Heart right ventricle (tissue), 16 donors: ENCODE results near the gene SLX4IP. TPM values are rescaled to one million over a fixed set of nuclear protein-coding genes. Genes with fewer than 3 reads are reported as not detected.

Source experiments
- ATAC-seq, 8 donors: fragments of 200-7000 bp; cut with Tn5 transposase; one replicate each; pipeline ENCODE4 v1.9.1; 2020; ENCODE audit warnings: mild to moderate bottlenecking in 8 of 8, moderate library complexity in 8 of 8, moderate number of reproducible peaks in 1 of 8
- DNase-seq, 2 donors: peaks; one replicate each; pipeline ENCODE4 v3.0.0-alpha.2; 2020
- H3K27ac ChIP-seq, 10 donors: fragments of 200-600 bp; sonication (generic) in 2 of 10; one replicate each; pipeline versions ENCODE4 v1.5.0 to v1.8.0; 2020 to 2022; ENCODE audit warnings: mild to moderate bottlenecking in 3 of 10
- H3K27me3 ChIP-seq, 7 donors: fragments of 200-600 bp; one replicate each; pipeline ENCODE4 v1.8.0; 2021 to 2022; ENCODE audit warnings: mild to moderate bottlenecking in 2 of 7
- H3K36me3 ChIP-seq, 9 donors: fragments of 200-600 bp; sonication (generic) in 1 of 9; one replicate each; pipeline versions ENCODE4 v1.5.0 to v1.8.0; 2020 to 2022; ENCODE audit warnings: mild to moderate bottlenecking in 2 of 9
- H3K4me1 ChIP-seq, 9 donors: fragments of 200-600 bp; sonication (generic) in 1 of 9; one replicate each; pipeline versions ENCODE4 v1.5.0 to v1.8.0; 2020 to 2022; ENCODE audit warnings: mild to moderate bottlenecking in 4 of 9
- H3K4me3 ChIP-seq, 10 donors: fragments of 200-600 bp; sonication (generic) in 2 of 10; one replicate each; pipeline versions ENCODE4 v1.5.0 to v1.8.0; 2020 to 2022; ENCODE audit warnings: mild to moderate bottlenecking in 7 of 10, moderate library complexity in 2 of 10
- H3K9me3 ChIP-seq, 11 donors: fragments of 200-600 bp in 10 of 11; sonication (generic) in 2 of 11; one replicate each; pipeline versions ENCODE4 v1.5.0 to v1.8.0; 2013 to 2022; ENCODE audit warnings: mild to moderate bottlenecking in 2 of 11, control low read depth in 1 of 11, moderate library complexity in 1 of 11
- WGBS, 2 donors: extraction: QIAGEN DNeasy Blood & Tissue Kit; methylation state at CpG; one replicate each; pipeline ENCODE4 v1.1.7; 2013; ENCODE audit warnings: inconsistent platforms in 1 of 2; 5-methylcytosine and 5-hydroxymethylcytosine counted together
- intact Hi-C, 10 donors: fragments of 100-400 bp; cut with DNase I; formaldehyde crosslinking; loops; one replicate each; pipeline versions ENCODE4 v1.11.1 to v1.14.2; 2022
- polyA plus RNA-seq, 2 donors: library from polyadenylated mRNA; stranded (reverse); fragments of 200-250 nt; gene quantifications; one replicate each; pipeline ENCODE4 v1.2.3, GENCODE V29; 2013
- total RNA-seq, 10 donors: library from RNA; stranded (reverse); fragmentation: NEBNext Ultra II Directional in 3 of 10; extraction: Animal tissue kit (Norgen Biotek cat#: 25700) in 3 of 10; gene quantifications; one replicate each; pipeline versions ENCODE4 v1.2.1 to v1.2.4, GENCODE V29; 2021 to 2023
- TF ChIP-seq, protein P1 (sequence below), 9 donors: fragments of 200-600 bp; sonication (generic) in 2 of 9; IDR thresholded peaks; one replicate each; pipeline versions ENCODE4 v1.5.0 to v1.8.0; 2021 to 2022; ENCODE audit warnings: antibody characterized with exemption in 9 of 9, mild to moderate bottlenecking in 5 of 9, moderate library complexity in 1 of 9
- donor health status: Arrhythmogenic right ventricular cardiomyopathy.
- donor health status: ischemic (EF 13 %, LVEDD 7.1; RV severe dilation, severe dysfunction).
- donor health status: healthy with polysubstance abuse.
- donor health status: DM: no; HTN: yes; CAD: no.
- donor health status: DM: no; HTN: no; CAD: no.
- donor health status: ischemic (EF 25% LVEDD 6.9; RV normal size, moderate dysfunction).
- donor health status: ischemic (EF 25% LVEDD 5.7; RV mildly dilated, moderate dysfunction).
- donor health status: healthy.
- donor health status: DM: yes; HTN: yes; CAD: no.
- donor health status: Ischemic cardiomyopathy.
- donor health status: ischemic (EF 35%, LVEDD 5.7; RV mildly dilated, moderate dysfunction).
- donor health status: nonischemic (EF 11% LVEDD 7.7; RV severe dilation, severe dysfunction).
- donor health status: DM: yes; HTN: yes; CAD: no.
- donor health status: PGD.
- donor health status: ischemic (EF 29% LVEDD 5.4; RV normal size, mild dysfunction).
- donor health status: nonischemic (EF 23%, LVEDD 6.1; RV moderate dilation, normal function).

Gene SLX4IP
- total and polyA plus RNA-seq, 12 donors = 0.71 to 3.1 (median 2.6) TPM

DNA sequence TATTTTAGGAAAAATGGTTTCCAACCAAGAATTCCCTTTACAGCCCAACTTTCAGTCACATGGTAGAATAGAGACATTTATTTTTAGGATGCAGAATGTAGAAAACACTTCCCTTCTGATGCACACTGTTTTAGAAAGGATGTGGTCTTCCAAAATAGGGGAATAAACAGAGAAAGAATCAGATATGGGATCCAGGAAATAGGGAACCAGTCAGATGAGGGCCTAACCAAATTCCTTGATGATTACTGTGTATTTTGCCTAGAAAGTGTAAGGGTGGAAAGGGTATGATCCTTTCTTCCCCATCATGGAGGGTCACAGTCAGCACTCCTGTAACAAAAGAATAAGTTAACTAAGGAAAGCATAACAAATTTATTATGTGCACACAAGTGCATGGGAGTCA lies 27.4 kb downstream of the SLX4IP start:
- Histone ChIP-seq H3K4me3 (no peak overlapping the region), H3K27me3 (no peaks in the 10 kb centered on the region), H3K4me1 (peaks cover 0 to 32% (median 19%) of the 10 kb centered on the region in 9 donors), H3K9me3 (peaks cover 0 to 3% (median 0%) of the 10 kb centered on the region in 11 donors), H3K27ac (no peak overlapping the region), H3K36me3 (no peaks in the 10 kb centered on the region)
- no peak for DNase-seq
- intact Hi-C loops = loop anchor here in 3 of 10 donors (2.0 to 10.0 kb wide), 5 partner anchors 32 to 1082 kb away; no protein-coding TSS in a partner anchor
- TF ChIP-seq, protein P1, sequence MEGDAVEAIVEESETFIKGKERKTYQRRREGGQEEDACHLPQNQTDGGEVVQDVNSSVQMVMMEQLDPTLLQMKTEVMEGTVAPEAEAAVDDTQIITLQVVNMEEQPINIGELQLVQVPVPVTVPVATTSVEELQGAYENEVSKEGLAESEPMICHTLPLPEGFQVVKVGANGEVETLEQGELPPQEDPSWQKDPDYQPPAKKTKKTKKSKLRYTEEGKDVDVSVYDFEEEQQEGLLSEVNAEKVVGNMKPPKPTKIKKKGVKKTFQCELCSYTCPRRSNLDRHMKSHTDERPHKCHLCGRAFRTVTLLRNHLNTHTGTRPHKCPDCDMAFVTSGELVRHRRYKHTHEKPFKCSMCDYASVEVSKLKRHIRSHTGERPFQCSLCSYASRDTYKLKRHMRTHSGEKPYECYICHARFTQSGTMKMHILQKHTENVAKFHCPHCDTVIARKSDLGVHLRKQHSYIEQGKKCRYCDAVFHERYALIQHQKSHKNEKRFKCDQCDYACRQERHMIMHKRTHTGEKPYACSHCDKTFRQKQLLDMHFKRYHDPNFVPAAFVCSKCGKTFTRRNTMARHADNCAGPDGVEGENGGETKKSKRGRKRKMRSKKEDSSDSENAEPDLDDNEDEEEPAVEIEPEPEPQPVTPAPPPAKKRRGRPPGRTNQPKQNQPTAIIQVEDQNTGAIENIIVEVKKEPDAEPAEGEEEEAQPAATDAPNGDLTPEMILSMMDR (IDR thresholded peaks at IDR 0.05) = no peak
- no peak for ATAC-seq

DNA sequence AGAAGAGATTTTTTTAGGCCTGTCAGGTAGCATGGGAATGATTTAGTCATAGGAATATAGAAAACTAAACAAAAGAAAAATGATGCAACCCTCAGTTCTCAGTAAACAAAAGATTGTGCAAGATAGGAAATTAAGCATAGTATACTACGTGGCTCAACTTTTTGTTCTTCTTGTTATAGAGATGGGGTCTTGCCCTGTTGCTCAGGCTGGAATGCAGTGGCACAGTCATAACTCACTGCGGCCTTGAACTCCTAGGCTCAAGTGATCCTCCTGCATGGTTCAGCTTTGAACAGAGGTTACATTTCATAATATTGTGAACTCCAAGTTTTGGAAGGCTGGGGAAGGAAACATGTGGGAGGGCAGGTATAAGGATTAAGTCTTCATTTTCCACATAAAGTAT lies 28.5 kb downstream of the SLX4IP start:
- no peak for DNase-seq
- Histone ChIP-seq H3K4me3 (no peak overlapping the region), H3K9me3 (peaks cover 0 to 3% (median 0%) of the 10 kb centered on the region in 11 donors), H3K36me3 (no peaks in the 10 kb centered on the region), H3K4me1 (peaks cover 0 to 42% (median 29%) of the 10 kb centered on the region in 9 donors), H3K27me3 (no peaks in the 10 kb centered on the region), H3K27ac (no peak overlapping the region)
- intact Hi-C loops = loop anchor here in 3 of 10 donors (2.0 to 10.0 kb wide), 5 partner anchors 31 to 1081 kb away; no protein-coding TSS in a partner anchor
- TF ChIP-seq, protein P1 (IDR thresholded peaks at IDR 0.05) = no peak
- ATAC-seq = no peak
- 93 to 98% methylated on average over 2 of the region's 2 CpGs for WGBS, 2 donors

DNA sequence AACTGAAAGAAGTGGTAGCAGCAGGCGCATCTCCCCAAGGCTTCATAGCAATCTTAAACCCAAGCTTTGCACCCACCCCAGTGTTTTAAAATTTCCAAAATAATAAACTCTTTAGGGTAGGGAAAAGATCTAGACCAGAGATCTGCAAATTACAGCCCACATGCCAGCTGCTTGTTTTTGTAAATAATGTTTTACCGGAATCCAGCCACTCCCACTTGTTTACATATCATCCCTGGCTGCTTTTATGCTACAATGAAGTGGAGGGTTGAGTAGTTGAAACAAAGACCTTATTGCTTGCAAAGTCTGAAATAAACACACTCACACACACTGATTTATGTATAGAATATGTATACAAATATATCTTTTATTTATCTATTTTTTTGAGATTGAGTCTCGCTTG lies 30.0 kb downstream of the SLX4IP start:
- H3K9me3 ChIP-seq = peaks cover 0 to 3% (median 0%) of the 10 kb centered on the region in 11 donors
- H3K27me3 ChIP-seq = no peaks in the 10 kb centered on the region
- H3K4me1 ChIP-seq = peaks cover 0 to 57% (median 42%) of the 10 kb centered on the region in 9 donors
- TF ChIP-seq, protein P1 (IDR thresholded peaks at IDR 0.05) = no peak
- 96 to 99% methylated on average over 3 of the region's 3 CpGs for WGBS, 2 donors
- intact Hi-C loops = loop anchor here in 6 of 10 donors (5.0 to 10.0 kb wide), 8 partner anchors 87 to 1080 kb away; partner anchors contain the start of gene JAG1 (in 2 of the 6)
- no peaks in the 10 kb centered on the region for H3K36me3 ChIP-seq
- H3K27ac ChIP-seq = peak overlapping the region in 1 of 10 donors; percentile 76
- ATAC-seq (no peak), DNase-seq (no peak)
- H3K4me3 ChIP-seq = no peak overlapping the region

DNA sequence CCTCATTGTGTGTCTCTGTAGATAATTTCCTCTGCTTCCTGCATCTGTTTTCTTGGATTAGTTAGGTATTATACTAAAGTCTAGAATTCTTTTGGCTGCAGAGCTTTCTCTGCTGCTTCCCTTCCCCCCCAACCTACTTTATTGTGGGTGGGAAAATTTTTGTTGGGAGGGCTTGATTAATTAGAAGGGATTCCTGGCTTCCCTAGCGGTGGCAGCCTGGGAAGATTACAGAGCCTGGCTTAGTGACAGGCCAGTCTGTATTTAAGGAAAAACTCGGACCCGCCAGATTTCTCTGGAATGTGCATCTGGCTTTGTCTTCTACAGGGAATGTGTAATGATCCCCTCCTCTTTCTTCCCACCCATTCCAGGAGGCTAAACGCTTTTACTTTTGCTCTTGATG lies 31.2 kb downstream of the SLX4IP start:
- Histone ChIP-seq H3K4me3 (peak overlapping the region in 3 of 10 donors; percentile 6 to 12 (median 8)), H3K36me3 (no peaks in the 10 kb centered on the region), H3K27ac (peak overlapping the region in 9 of 10 donors; percentile 2 to 76 (median 42)), H3K9me3 (peaks cover 0 to 3% (median 0%) of the 10 kb centered on the region in 11 donors), H3K27me3 (no peaks in the 10 kb centered on the region), H3K4me1 (peaks cover 0 to 59% (median 43%) of the 10 kb centered on the region in 9 donors)
- peak in 1 of 2 donors; percentile 25 for DNase-seq
- 37 to 42% methylated on average over 4 of the region's 4 CpGs for WGBS, 2 donors
- intact Hi-C loops = loop anchor here in 6 of 10 donors (5.0 to 10.0 kb wide), 8 partner anchors 86 to 1078 kb away; partner anchors contain the start of gene JAG1 (in 2 of the 6)
- ATAC-seq = peak in 6 of 8 donors; percentile 21 to 77 (median 49)
- TF ChIP-seq, protein P1 (IDR thresholded peaks at IDR 0.05) = no peak
